GM12864 (cell line): ENCODE measurements around the gene PLAGL2.
A peak's percentile ranks its signal among the peaks of the same experiment; 100 is the strongest.

Source experiments
- DNase-seq: peaks from one replicate; pipeline ENCODE4 v3.0.0-alpha.2; 2011; ENCODE audit warnings: low read depth
- H3K4me3 ChIP-seq: 2 replicates; pipeline ENCODE4 v1.5.1; 2011; ENCODE audit warnings: mild to moderate bottlenecking, low read depth, low read length, control low read depth
- CTCF ChIP-seq: IDR thresholded peaks from 2 replicates; pipeline ENCODE4 v1.5.1; 2011; ENCODE audit warnings: low read depth, mild to moderate bottlenecking, moderate library complexity, low read length, control low read depth, inconsistent platforms; ENCODE audit errors: missing control alignments

PLAGL2 gene

GRCh38 chr20:32244959-32245358 lies 37.4 kb upstream of the PLAGL2 start:
- DNase-seq = no peak
- TF ChIP-seq CTCF = no peak
- H3K4me3 ChIP-seq = no peak overlapping the region

GRCh38 chr20:32244150-32244823 lies 36.7 kb upstream of the PLAGL2 start:
- no peak for DNase-seq
- H3K4me3 ChIP-seq = no peak overlapping the region
- TF ChIP-seq CTCF = no peak

- no peak overlapping the region for H3K4me3 ChIP-seq
- DNase-seq = no peak
- no peak for TF ChIP-seq CTCF
These were observed 34.3 kb upstream of the PLAGL2 start for GRCh38 chr20:32241807-32242206.

- no peak overlapping the region for H3K4me3 ChIP-seq
- peak; percentile 14 for TF ChIP-seq CTCF
- no peak for DNase-seq
These were observed 32.7 kb upstream of the PLAGL2 start for GRCh38 chr20:32240205-32240604.

GRCh38 chr20:32238483-32239425 lies 31.2 kb upstream of the PLAGL2 start:
- TF ChIP-seq CTCF = no peak

GRCh38 chr20:32237419-32237818 lies 29.9 kb upstream of the PLAGL2 start:
- DNase-seq = no peak
- no peak for TF ChIP-seq CTCF
- H3K4me3 ChIP-seq = no peak overlapping the region

More at GRCh38 chr20:32238483-32239425, 31.2 kb upstream of the PLAGL2 start:
- DNase-seq = no peak
- H3K4me3 ChIP-seq = no peak overlapping the region
